HFFc6 (cell line): ENCODE measurements around the gene LMNA. TPM values are rescaled to one million over a fixed set of nuclear protein-coding genes. Genes with fewer than 3 reads are reported as not detected.
"Not testable (repeated sequence)": the region's sequence is repeated elsewhere in the genome, so short reads cannot be mapped to it uniquely, and the experiment has no call there.

Source experiments
- DNase-seq: peaks from one replicate; pipeline ENCODE4 v3.0.0-alpha.2; 2018
- H3K27ac Mint-ChIP-seq: 2 replicates; pipeline ENCODE4 v1.8.0; 2020; ENCODE audit warnings: mild to moderate bottlenecking, mixed read lengths
- H3K27me3 Mint-ChIP-seq: 2 replicates; pipeline ENCODE4 v1.8.0; 2021; ENCODE audit warnings: mild to moderate bottlenecking, moderate library complexity, mixed read lengths; ENCODE audit not compliant: insufficient read depth
- H3K36me3 Mint-ChIP-seq: 2 replicates; pipeline ENCODE4 v1.8.0; 2021; ENCODE audit warnings: low read depth, mixed read lengths
- H3K4me1 Mint-ChIP-seq: 2 replicates; pipeline ENCODE4 v1.8.0; 2020; ENCODE audit warnings: low read depth, mixed read lengths
- H3K4me3 Mint-ChIP-seq: 2 replicates; pipeline ENCODE4 v1.8.0; 2020; ENCODE audit warnings: mild to moderate bottlenecking, moderate library complexity, mixed read lengths
- H3K9me3 Mint-ChIP-seq: 2 replicates; pipeline ENCODE4 v1.8.0; 2020; ENCODE audit warnings: mild to moderate bottlenecking, mixed read lengths
- CTCF ChIP-seq: fragments of 200-600 bp; sonication (generic); IDR thresholded peaks from 2 replicates; pipeline ENCODE4 v1.5.0; 2021; ENCODE audit warnings: antibody characterized with exemption, mild to moderate bottlenecking
- total RNA-seq, 6 experiments: library from RNA; stranded (reverse); fragmentation: NEBNext Ultra II Directional; extraction: Animal tissue kit (Norgen Biotek cat#: 25700); gene quantifications; 2 replicates in 1 of 6; 3 replicates in 5 of 6; pipeline ENCODE4 v1.2.3, GENCODE V29; 2021

The LMNA gene
- total RNA-seq, 6 experiments from 2014 or later: 1,238 to 1,664 (median 1,535) TPM

- H3K27ac Mint-ChIP-seq: peak overlapping the region; percentile 98
- H3K4me3 Mint-ChIP-seq: no peak overlapping the region
- peaks cover 43% of the 10 kb centered on the region for H3K4me1 Mint-ChIP-seq
- DNase-seq: no peak
- TF ChIP-seq CTCF: no peak
- H3K36me3 Mint-ChIP-seq: peaks cover 31% of the 10 kb centered on the region
- peaks cover 25% of the 10 kb centered on the region for H3K27me3 Mint-ChIP-seq
- H3K9me3 Mint-ChIP-seq: peaks cover 17% of the 10 kb centered on the region
Measured at GRCh38 chr1:156112276-156113137, 2.0 kb upstream of the LMNA start.

- DNase-seq: no peak
- H3K27me3 Mint-ChIP-seq: peaks cover 32% of the 10 kb centered on the region
- H3K4me1 Mint-ChIP-seq: peaks cover 48% of the 10 kb centered on the region
- no peak for TF ChIP-seq CTCF
- H3K9me3 Mint-ChIP-seq: peaks cover 17% of the 10 kb centered on the region
- peak overlapping the region; percentile 95 for H3K4me3 Mint-ChIP-seq
- peaks cover 40% of the 10 kb centered on the region for H3K36me3 Mint-ChIP-seq
- peak overlapping the region; percentile 98 for H3K27ac Mint-ChIP-seq
Measured at GRCh38 chr1:156113282-156113950, 1.1 kb upstream of the LMNA start.

GRCh38 chr1:156114919-156115513 is 505 bp downstream of the LMNA start:
- TF ChIP-seq CTCF: no peak
- DNase-seq: no peak
- Mint-ChIP-seq H3K27me3 (peaks cover 48% of the 10 kb centered on the region), H3K27ac (peak overlapping the region; percentile 98), H3K9me3 (peaks cover 17% of the 10 kb centered on the region), H3K4me1 (peaks cover 51% of the 10 kb centered on the region), H3K36me3 (peaks cover 47% of the 10 kb centered on the region), H3K4me3 (peak overlapping the region; percentile 95)

- Mint-ChIP-seq H3K27me3 (peaks cover 55% of the 10 kb centered on the region), H3K4me3 (peak overlapping the region; percentile 95), H3K36me3 (peaks cover 54% of the 10 kb centered on the region), H3K4me1 (peaks cover 59% of the 10 kb centered on the region), H3K9me3 (peaks cover 17% of the 10 kb centered on the region), H3K27ac (peak overlapping the region; percentile 98)
- DNase-seq: peak; percentile 57
- no peak for TF ChIP-seq CTCF
Measured at GRCh38 chr1:156115514-156116374, 1.2 kb downstream of the LMNA start.

- not testable (repeated sequence) for DNase-seq
- H3K27me3 Mint-ChIP-seq: peaks cover 65% of the 10 kb centered on the region
- peaks cover 65% of the 10 kb centered on the region for H3K4me1 Mint-ChIP-seq
- H3K36me3 Mint-ChIP-seq: peaks cover 64% of the 10 kb centered on the region
- peaks cover 25% of the 10 kb centered on the region for H3K9me3 Mint-ChIP-seq
- H3K4me3 Mint-ChIP-seq: peak overlapping the region; percentile 95
- peak overlapping the region; percentile 98 for H3K27ac Mint-ChIP-seq
Measured at GRCh38 chr1:156116731-156117130, 2.2 kb downstream of the LMNA start.
